Measurements from ENCODE around the gene DIS3.
A peak's percentile ranks its signal among the peaks of the same experiment; 100 is the strongest.
"Not testable (repeated sequence)": the region's sequence is repeated elsewhere in the genome, so short reads cannot be mapped to it uniquely, and the experiment has no call there.

Gene DIS3

GRCh38 chr13:72781451-72782439, at the start of gene DIS3, which contains the start of gene PIBF1:
TSS of gene DIS3 (minus strand) at chr13:72781900. CDS start at chr13:72781832, 68 bp downstream.
TSS of gene PIBF1 (plus strand) at chr13:72782133. CDS start at chr13:72783470, 1,337 bp downstream.
- intact Hi-C loops (cut with DNase I), result loop anchor here (2.0 kb wide), 1 partner anchor 55 kb away; the partner anchor contains the start of genes BORA and MZT1

GRCh38 chr13:72823724-72824123, 42.0 kb upstream of the DIS3 start:
- no peak for DNase-seq
- intact Hi-C loops (cut with DNase I), result no loop called here

More at GRCh38 chr13:72781451-72782439, at the start of gene DIS3, which contains the start of gene PIBF1:
- DNase-seq, result peak; percentile 94 to 100 (median 98)

GRCh38 chr13:72823081-72823480, 41.4 kb upstream of the DIS3 start:
- intact Hi-C loops (cut with DNase I), result no loop called here
- no peak for DNase-seq

GRCh38 chr13:72820898-72821279, 39.2 kb upstream of the DIS3 start:
- intact Hi-C loops (cut with DNase I), result no loop called here
- DNase-seq, result no peak

GRCh38 chr13:72820156-72820897, 38.6 kb upstream of the DIS3 start:
- DNase-seq, result no peak
- intact Hi-C loops (cut with DNase I), result no loop called here

- DNase-seq, result no peak
- intact Hi-C loops (cut with DNase I), result loop anchor here (2.0 kb wide), 1 partner anchor 900 kb away; no protein-coding TSS in a partner anchor
Observed at GRCh38 chr13:72808917-72809500, 27.3 kb upstream of the DIS3 start.

GRCh38 chr13:72806514-72806913, 24.8 kb upstream of the DIS3 start:
- intact Hi-C loops (cut with DNase I); DNase-seq: not testable (repeated sequence)

- no peak for DNase-seq
- intact Hi-C loops (cut with DNase I), result no loop called here
Observed at GRCh38 chr13:72805676-72806346, 24.1 kb upstream of the DIS3 start.

- no peak for DNase-seq
- intact Hi-C loops (cut with DNase I), result no loop called here
Observed at GRCh38 chr13:72804301-72804700, 22.6 kb upstream of the DIS3 start.

- intact Hi-C loops (cut with DNase I), result no loop called here
- DNase-seq, result no peak
Observed at GRCh38 chr13:72798817-72799216, 17.1 kb upstream of the DIS3 start.

GRCh38 chr13:72792640-72793039, 10.9 kb upstream of the DIS3 start:
- no peak for DNase-seq
- intact Hi-C loops (cut with DNase I), result no loop called here

GRCh38 chr13:72788831-72789230, 7.1 kb upstream of the DIS3 start:
- intact Hi-C loops (cut with DNase I), result no loop called here

GRCh38 chr13:72784679-72785078, 3.0 kb upstream of the DIS3 start:
- intact Hi-C loops (cut with DNase I), result not testable (repeated sequence)

More at GRCh38 chr13:72788831-72789230, 7.1 kb upstream of the DIS3 start:
- no peak for DNase-seq

GRCh38 chr13:72782717-72783116, 1.0 kb upstream of the DIS3 start:
- no peak for DNase-seq

More at GRCh38 chr13:72784679-72785078, 3.0 kb upstream of the DIS3 start:
- not testable (repeated sequence) for DNase-seq

GRCh38 chr13:72774019-72774418, 7.7 kb downstream of the DIS3 start:
- no peak for DNase-seq
- intact Hi-C loops (cut with DNase I), result no loop called here

More at GRCh38 chr13:72782717-72783116, 1.0 kb upstream of the DIS3 start:
- intact Hi-C loops (cut with DNase I), result loop anchor here (2.0 kb wide), 1 partner anchor 56 kb away; the partner anchor contains the start of genes BORA and MZT1

GRCh38 chr13:72763411-72763810, 18.3 kb downstream of the DIS3 start:
- intact Hi-C loops (cut with DNase I), result no loop called here
- no peak for DNase-seq

GRCh38 chr13:72760189-72760588, 21.5 kb downstream of the DIS3 start:
- intact Hi-C loops (cut with DNase I), result no loop called here
- DNase-seq, result no peak

GRCh38 chr13:72757792-72758535, 23.7 kb downstream of the DIS3 start:
- no peak for DNase-seq
- intact Hi-C loops (cut with DNase I), result no loop called here

GRCh38 chr13:72754111-72754510, 27.6 kb downstream of the DIS3 start:
- DNase-seq, result no peak
- intact Hi-C loops (cut with DNase I), result no loop called here

Measured in posterior cingulate gyrus (tissue), 11 donors.